ENCODE results near the gene GRPR.

The GRPR gene

GRCh38 chrX:16114611-16115010 lies 8.8 kb upstream of the GRPR start:
- DNase-seq (ENCODE audit: low spot score): no peak
- Histone ChIP-seq H3K4me3 (no peak overlapping the region), H3K27ac (no peak overlapping the region)
- TF ChIP-seq, protein P1, sequence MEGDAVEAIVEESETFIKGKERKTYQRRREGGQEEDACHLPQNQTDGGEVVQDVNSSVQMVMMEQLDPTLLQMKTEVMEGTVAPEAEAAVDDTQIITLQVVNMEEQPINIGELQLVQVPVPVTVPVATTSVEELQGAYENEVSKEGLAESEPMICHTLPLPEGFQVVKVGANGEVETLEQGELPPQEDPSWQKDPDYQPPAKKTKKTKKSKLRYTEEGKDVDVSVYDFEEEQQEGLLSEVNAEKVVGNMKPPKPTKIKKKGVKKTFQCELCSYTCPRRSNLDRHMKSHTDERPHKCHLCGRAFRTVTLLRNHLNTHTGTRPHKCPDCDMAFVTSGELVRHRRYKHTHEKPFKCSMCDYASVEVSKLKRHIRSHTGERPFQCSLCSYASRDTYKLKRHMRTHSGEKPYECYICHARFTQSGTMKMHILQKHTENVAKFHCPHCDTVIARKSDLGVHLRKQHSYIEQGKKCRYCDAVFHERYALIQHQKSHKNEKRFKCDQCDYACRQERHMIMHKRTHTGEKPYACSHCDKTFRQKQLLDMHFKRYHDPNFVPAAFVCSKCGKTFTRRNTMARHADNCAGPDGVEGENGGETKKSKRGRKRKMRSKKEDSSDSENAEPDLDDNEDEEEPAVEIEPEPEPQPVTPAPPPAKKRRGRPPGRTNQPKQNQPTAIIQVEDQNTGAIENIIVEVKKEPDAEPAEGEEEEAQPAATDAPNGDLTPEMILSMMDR (IDR thresholded peaks at IDR 0.05): no peak

DNA sequence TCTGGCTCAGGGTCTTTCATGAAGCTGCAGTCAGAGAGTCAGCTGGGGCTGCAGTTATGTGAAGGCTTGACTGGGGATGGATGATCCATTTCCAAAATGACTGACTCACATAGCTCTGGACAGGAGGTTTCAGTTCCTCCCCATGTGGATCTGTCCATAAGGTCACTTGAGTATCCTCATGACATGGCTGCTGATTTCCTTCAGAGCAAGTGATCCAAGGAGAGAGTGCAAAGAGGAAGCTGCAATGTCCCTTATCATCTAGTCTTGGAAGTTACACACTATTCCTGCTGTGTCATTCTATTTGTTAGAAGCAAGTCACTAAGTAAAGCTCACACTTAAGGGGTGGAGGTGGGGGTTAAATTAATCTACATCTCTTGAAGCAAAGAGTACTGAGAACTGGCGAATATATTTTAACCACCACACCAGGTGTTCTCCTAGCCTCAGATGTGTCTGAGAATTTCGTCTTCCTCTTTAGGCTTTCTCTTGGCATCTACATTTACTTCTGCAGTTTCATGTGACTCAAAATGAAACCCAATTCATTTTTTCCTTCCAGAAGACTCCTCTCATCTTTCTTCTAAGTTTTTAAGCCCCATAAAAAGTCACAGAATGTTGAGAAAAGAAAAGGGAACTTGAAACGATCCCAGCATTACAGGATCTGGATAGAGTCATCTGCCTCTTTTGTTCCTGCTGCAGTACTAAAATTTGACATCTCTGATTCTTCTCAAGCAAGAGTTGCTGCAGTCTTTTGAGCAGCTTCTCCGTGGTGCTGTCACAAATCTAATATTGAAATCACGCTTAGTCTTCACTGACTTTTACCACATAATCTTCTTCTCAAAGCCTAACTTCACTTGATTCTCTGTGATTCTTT lies 3.8 kb upstream of the GRPR start:
- H3K4me3 ChIP-seq: no peak overlapping the region
- TF ChIP-seq, protein P1 (IDR thresholded peaks at IDR 0.05): no peak
- no peak for DNase-seq (ENCODE audit: low spot score)
- H3K27ac ChIP-seq: no peak overlapping the region

- no peak overlapping the region for H3K4me3 ChIP-seq
- no peak for DNase-seq (ENCODE audit: low spot score)
- H3K27ac ChIP-seq: no peak overlapping the region
- TF ChIP-seq, protein P1 (IDR thresholded peaks at IDR 0.05): no peak
Measured at GRCh38 chrX:16120431-16120830, 2.9 kb upstream of the GRPR start.

GRCh38 chrX:16124201-16124600 lies 836 bp downstream of the GRPR start:
- H3K27ac ChIP-seq: no peak overlapping the region
- TF ChIP-seq, protein P1 (IDR thresholded peaks at IDR 0.05): no peak
- no peak for DNase-seq (ENCODE audit: low spot score)
- H3K4me3 ChIP-seq: no peak overlapping the region

DNA sequence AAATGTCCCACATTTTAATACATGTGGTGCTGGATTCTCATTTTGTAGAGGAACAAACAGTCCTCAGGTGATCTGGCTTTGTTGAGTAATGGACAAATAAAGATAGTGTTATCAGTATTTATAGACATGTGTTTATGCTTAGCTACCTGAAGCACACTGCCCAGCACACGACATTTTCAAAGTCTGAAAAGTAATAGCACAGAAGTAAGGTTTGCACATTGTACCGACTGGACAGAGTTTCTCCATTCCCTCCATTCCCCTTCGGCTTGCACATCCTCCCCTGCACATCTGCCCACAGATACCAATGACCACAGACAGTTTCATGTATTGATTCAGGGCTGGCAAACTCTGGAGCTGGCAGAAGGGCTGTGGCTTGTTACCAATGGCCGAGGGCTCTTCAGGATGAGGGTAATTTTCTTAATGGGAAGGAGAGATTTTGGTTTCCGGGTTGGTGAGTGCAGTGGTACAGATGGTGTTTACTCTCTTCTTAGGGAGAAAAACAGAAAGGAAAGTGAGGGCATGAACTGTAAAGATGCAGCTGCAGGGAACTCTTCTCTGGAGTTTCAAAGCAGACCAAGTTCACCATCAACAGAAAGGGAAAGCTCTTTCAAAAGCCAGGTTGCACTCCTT lies 2.3 kb downstream of the GRPR start:
- TF ChIP-seq, protein P1 (IDR thresholded peaks at IDR 0.05): no peak
- Histone ChIP-seq H3K27ac (no peak overlapping the region), H3K4me3 (no peak overlapping the region)
- DNase-seq (ENCODE audit: low spot score): no peak

GRCh38 chrX:16130707-16131106 lies 7.3 kb downstream of the GRPR start:
- no peak overlapping the region for H3K27ac ChIP-seq

More at GRCh38 chrX:16130707-16131106, 7.3 kb downstream of the GRPR start:
- no peak for DNase-seq (ENCODE audit: low spot score)
- TF ChIP-seq, protein P1 (IDR thresholded peaks at IDR 0.05): no peak
- H3K4me3 ChIP-seq: no peak overlapping the region

All from coronary artery (tissue), 2 donors.